Lung (tissue), 12 donors: ENCODE data around the gene MINAR1. TPM values are rescaled to one million over a fixed set of nuclear protein-coding genes. Genes with fewer than 3 reads are reported as not detected.

Experiments used
- ATAC-seq: fragments of 200-7000 bp; cut with Tn5 transposase; one replicate; pipeline ENCODE4 v1.9.1; 2020; ENCODE audit warnings: moderate number of reproducible peaks; ENCODE audit not compliant: insufficient read depth, low FRiP score
- DNase-seq, 3 donors: peaks; one replicate each; pipeline ENCODE4 v3.0.0-alpha.2; 2013 to 2017
- H3K27ac ChIP-seq, 2 donors: one replicate each; pipeline ENCODE4 v1.5.1; 2013; ENCODE audit warnings: mild to moderate bottlenecking in 2 of 2, moderate library complexity in 2 of 2, control low read depth in 1 of 2, inconsistent platforms in 1 of 2, low read depth in 1 of 2, low read length in 1 of 2
- H3K27me3 ChIP-seq, 3 donors: one replicate each; pipeline ENCODE4 v1.5.1; 2013; ENCODE audit warnings: low read length in 2 of 3; ENCODE audit not compliant: control insufficient read depth in 3 of 3, insufficient read depth in 3 of 3
- H3K36me3 ChIP-seq, 4 donors: one replicate each; pipeline ENCODE4 v1.5.1; 2013; ENCODE audit warnings: low read length in 4 of 4, mild to moderate bottlenecking in 1 of 4, moderate library complexity in 1 of 4; ENCODE audit not compliant: control insufficient read depth in 4 of 4, insufficient read depth in 4 of 4
- H3K4me1 ChIP-seq, 5 donors: one replicate each; pipeline ENCODE4 v1.5.1; 2013; ENCODE audit warnings: low read length in 5 of 5, mild to moderate bottlenecking in 2 of 5, moderate library complexity in 1 of 5; ENCODE audit not compliant: control insufficient read depth in 5 of 5, insufficient read depth in 5 of 5
- H3K4me3 ChIP-seq: one replicate; pipeline ENCODE4 v1.5.1; 2013; ENCODE audit warnings: mild to moderate bottlenecking, control low read depth, moderate library complexity
- H3K9ac ChIP-seq, 2 donors: one replicate each; pipeline ENCODE4 v1.5.1; 2013; ENCODE audit warnings: low read length in 2 of 2, control low read depth in 1 of 2; ENCODE audit not compliant: insufficient read depth in 1 of 2
- H3K9me3 ChIP-seq, 4 donors: one replicate each; pipeline ENCODE4 v1.5.1; 2013; ENCODE audit warnings: low read length in 3 of 4, mild to moderate bottlenecking in 1 of 4, moderate library complexity in 1 of 4; ENCODE audit not compliant: control insufficient read depth in 4 of 4, insufficient read depth in 3 of 4
- CTCF ChIP-seq: IDR thresholded peaks from 2 replicates; pipeline ENCODE4 v1.5.1; 2012; ENCODE audit warnings: mild to moderate bottlenecking; ENCODE audit errors: control extremely low read depth, extremely low read depth
- WGBS, 2 donors: extraction: QIAGEN DNeasy Blood & Tissue Kit; methylation state at CpG; one replicate each; pipeline ENCODE4 v1.1.7; 2013; 5-methylcytosine and 5-hydroxymethylcytosine counted together
- polyA plus RNA-seq, 2 donors: library from polyadenylated mRNA; stranded (reverse); fragments of 200-250 nt; gene quantifications; one replicate each; pipeline ENCODE4 v1.2.1, GENCODE V29; 2013
- total RNA-seq, 2 donors: library from RNA; depleted of rRNA in 1 of 2; stranded (reverse); fragments of >200 nt in 1 of 2; gene quantifications; one replicate each; pipeline ENCODE4 v1.2.1, GENCODE V29; 2014 to 2021
- donor health status: control.
- donor health status: control.
- donor health status: Bipolar disorder and iron deficiency.
- donor health status: healthy.
- donor health status: DM: yes; HTN: yes; CAD: no.

MINAR1 gene
- total and polyA plus RNA-seq, 4 donors: 0.10 to 0.37 (median 0.25) TPM

- DNase-seq (no peak), ATAC-seq (no peak)
- H3K36me3 ChIP-seq: no peaks in the 10 kb centered on the region
- peaks cover 0 to 4% (median 0%) of the 10 kb centered on the region in 4 donors for H3K9me3 ChIP-seq
- no peak overlapping the region for H3K9ac ChIP-seq
- H3K4me1 ChIP-seq: no peaks in the 10 kb centered on the region
- TF ChIP-seq CTCF: no peak
- WGBS, 2 donors: 90 to 92% methylated on average over 2 of the region's 2 CpGs
- H3K4me3 ChIP-seq: no peak overlapping the region
- peaks cover 0 to 2% (median 0%) of the 10 kb centered on the region in 3 donors for H3K27me3 ChIP-seq
- H3K27ac ChIP-seq: no peak overlapping the region
These were observed 21.9 kb upstream of the MINAR1 start for GRCh38 chr15:79410237-79410636.

GRCh38 chr15:79412010-79412409 lies 20.1 kb upstream of the MINAR1 start:
- Histone ChIP-seq H3K4me1 (no peaks in the 10 kb centered on the region), H3K9ac (no peak overlapping the region), H3K4me3 (no peak overlapping the region), H3K27ac (no peak overlapping the region), H3K27me3 (peaks cover 0 to 2% (median 0%) of the 10 kb centered on the region in 3 donors), H3K36me3 (no peaks in the 10 kb centered on the region), H3K9me3 (peaks cover 0 to 4% (median 0%) of the 10 kb centered on the region in 4 donors)
- 75 to 84% methylated on average over 3 of the region's 3 CpGs for WGBS, 2 donors
- ATAC-seq: no peak
- no peak for DNase-seq
- no peak for TF ChIP-seq CTCF

- Histone ChIP-seq H3K4me1 (no peaks in the 10 kb centered on the region), H3K27me3 (peaks cover 0 to 2% (median 0%) of the 10 kb centered on the region in 3 donors), H3K36me3 (no peaks in the 10 kb centered on the region), H3K9me3 (peaks cover 0 to 4% (median 0%) of the 10 kb centered on the region in 4 donors), H3K9ac (no peak overlapping the region), H3K27ac (no peak overlapping the region), H3K4me3 (no peak overlapping the region)
- no peak for TF ChIP-seq CTCF
- DNase-seq (no peak), ATAC-seq (no peak)
- 95 to 99% methylated on average over 6 of the region's 6 CpGs for WGBS, 2 donors
These were observed 19.7 kb upstream of the MINAR1 start for GRCh38 chr15:79412429-79412828.

- no peak overlapping the region for H3K27ac ChIP-seq
- peaks cover 0 to 4% (median 0%) of the 10 kb centered on the region in 4 donors for H3K9me3 ChIP-seq
- no peaks in the 10 kb centered on the region for H3K27me3 ChIP-seq
- no peak overlapping the region for H3K4me3 ChIP-seq
- DNase-seq (no peak), ATAC-seq (no peak)
- H3K9ac ChIP-seq: no peak overlapping the region
- peaks cover 0 to 3% (median 0%) of the 10 kb centered on the region in 5 donors for H3K4me1 ChIP-seq
- WGBS, 2 donors: 94 to 98% methylated on average over 2 of the region's 2 CpGs
- no peaks in the 10 kb centered on the region for H3K36me3 ChIP-seq
- no peak for TF ChIP-seq CTCF
These were observed 15.3 kb upstream of the MINAR1 start for GRCh38 chr15:79416876-79417275.
